ENCODE data around the gene ZC3H18.

DNA sequence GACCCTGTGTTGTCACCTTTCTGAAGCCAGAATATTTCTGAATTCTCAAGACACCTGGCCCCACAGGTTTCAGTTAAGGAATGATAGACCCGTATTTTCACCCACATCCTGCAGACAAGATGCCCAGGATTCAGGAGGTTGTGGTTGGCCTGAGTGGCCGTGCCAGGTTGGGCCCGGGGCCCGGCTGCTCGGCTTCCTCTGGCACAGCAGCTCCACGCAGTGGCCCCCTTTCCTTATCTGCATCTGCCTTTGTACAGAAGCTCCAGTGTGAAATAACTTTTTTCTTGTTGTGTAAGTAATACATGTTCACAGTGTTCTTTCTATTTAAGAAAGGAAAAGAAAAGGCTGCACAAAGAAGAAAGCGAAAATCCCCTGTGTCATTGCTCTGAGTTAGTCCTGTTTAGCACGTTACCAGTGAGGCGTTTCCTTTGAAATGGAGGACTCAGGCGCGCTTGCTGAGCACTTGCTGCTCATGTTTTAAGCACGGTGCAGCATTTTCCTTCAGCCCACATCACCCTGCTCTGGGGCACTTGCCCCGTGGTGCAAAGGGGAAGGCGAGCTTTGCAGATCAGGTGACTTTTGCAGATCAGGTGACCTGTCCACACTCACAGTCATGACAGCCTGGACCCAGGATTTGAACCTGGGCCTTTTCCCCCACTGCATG lies 12.8 kb downstream of the ZC3H18 start:
- TF ChIP-seq BHLHE40 (IDR thresholded peaks at IDR 0.05; ENCODE audit: low read depth, low read length) (no peak), CTCF (conservative IDR thresholded peaks at IDR 0.05; ENCODE audit: low read depth, low read length) (no peak), CEBPB (IDR thresholded peaks at IDR 0.05; ENCODE audit: low read depth, low read length) (no peak), RCOR1 (IDR thresholded peaks at IDR 0.05; ENCODE audit: insufficient replicate concordance, low read length) (no peak), MAFK (IDR thresholded peaks at IDR 0.05; ENCODE audit: low read depth, low read length) (no peak), POLR2A (IDR thresholded peaks at IDR 0.05; ENCODE audit: low read depth, low read length) (no peak)
- TF ChIP-seq, protein P1, sequence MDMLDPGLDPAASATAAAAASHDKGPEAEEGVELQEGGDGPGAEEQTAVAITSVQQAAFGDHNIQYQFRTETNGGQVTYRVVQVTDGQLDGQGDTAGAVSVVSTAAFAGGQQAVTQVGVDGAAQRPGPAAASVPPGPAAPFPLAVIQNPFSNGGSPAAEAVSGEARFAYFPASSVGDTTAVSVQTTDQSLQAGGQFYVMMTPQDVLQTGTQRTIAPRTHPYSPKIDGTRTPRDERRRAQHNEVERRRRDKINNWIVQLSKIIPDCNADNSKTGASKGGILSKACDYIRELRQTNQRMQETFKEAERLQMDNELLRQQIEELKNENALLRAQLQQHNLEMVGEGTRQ (IDR thresholded peaks at IDR 0.05; ENCODE audit: low read depth, low read length) = no peak
